GM12878 (cell line): Measurements from ENCODE around the gene MBD3.

ENCODE experiments used
- CREM ChIP-seq: IDR thresholded peaks from 2 replicates; pipeline ENCODE4 v1.6.1; 2014; ENCODE audit warnings: antibody characterized with exemption, low read depth
- MTA2 ChIP-seq: fragments of 450-650 bp; IDR thresholded peaks from 2 replicates; pipeline ENCODE4 v1.6.1; 2016; ENCODE audit warnings: low read depth, mild to moderate bottlenecking, moderate library complexity
- NR2C1 ChIP-seq: fragments of 450-650 bp; IDR thresholded peaks from 2 replicates; pipeline ENCODE4 v1.6.1; 2017; ENCODE audit warnings: antibody characterized with exemption, mild to moderate bottlenecking, moderate library complexity
- POLR2A ChIP-seq: IDR thresholded peaks from 2 replicates; pipeline ENCODE4 v1.6.1; 2011; ENCODE audit warnings: low read depth, mild to moderate bottlenecking, low read length
- POLR2AphosphoS5 ChIP-seq: IDR thresholded peaks from 2 replicates; pipeline ENCODE4 v1.6.1; 2011; ENCODE audit warnings: mild to moderate bottlenecking, low read length, inconsistent platforms
- SMC3 ChIP-seq: IDR thresholded peaks from 2 replicates; pipeline ENCODE4 v1.6.1; 2011; ENCODE audit warnings: low read length, improper control_type of control experiment, borderline replicate concordance
- SREBF2 ChIP-seq: IDR thresholded peaks from 2 replicates; pipeline ENCODE4 v1.6.1; 2012; ENCODE audit warnings: mild to moderate bottlenecking, low read length
- YY1 ChIP-seq: IDR thresholded peaks from 2 replicates; pipeline ENCODE4 v1.6.1; 2011; ENCODE audit warnings: low read depth, mild to moderate bottlenecking, low read length
- ZZZ3 ChIP-seq: IDR thresholded peaks from 2 replicates; pipeline ENCODE4 v1.6.1; 2011; ENCODE audit warnings: low read depth; ENCODE audit not compliant: control insufficient read depth, insufficient read length

DNA sequence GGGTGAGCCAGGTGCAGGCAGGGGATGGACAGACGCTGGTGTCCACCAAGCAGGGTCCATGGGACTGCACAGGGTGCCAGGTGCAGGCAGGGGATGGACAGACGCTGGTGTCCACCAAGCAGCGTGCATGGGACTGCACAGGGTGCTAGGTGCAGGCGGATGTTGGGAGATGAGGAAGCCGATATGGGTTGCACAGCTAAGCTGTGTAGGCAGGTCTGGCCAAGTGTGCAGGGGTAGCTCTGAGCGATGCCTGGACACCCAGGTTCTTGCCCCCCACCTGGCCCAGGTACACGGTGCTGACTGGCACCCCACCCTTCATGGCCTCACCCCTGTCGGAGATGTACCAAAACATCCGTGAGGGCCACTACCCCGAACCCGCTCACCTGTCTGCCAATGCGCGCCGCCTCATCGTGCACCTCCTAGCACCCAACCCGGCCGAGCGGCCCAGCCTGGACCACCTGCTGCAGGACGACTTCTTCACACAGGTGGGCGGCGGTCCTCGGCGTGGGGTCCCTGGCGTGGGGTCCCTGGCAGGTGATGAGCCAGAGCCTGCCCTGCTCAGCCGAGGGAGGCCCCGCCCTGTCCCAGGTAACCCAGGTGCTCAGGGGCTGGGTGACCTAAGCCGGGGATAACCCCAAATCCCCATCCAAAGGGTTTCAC is 64.9 kb downstream of the MBD3 start:
- no peak for TF ChIP-seq ZZZ3
- no peak for TF ChIP-seq NR2C1
- no peak for TF ChIP-seq SREBF2
- TF ChIP-seq YY1, result no peak
- TF ChIP-seq CREM, result no peak
- no peak for TF ChIP-seq POLR2AphosphoS5
- TF ChIP-seq MTA2, result no peak
- TF ChIP-seq SMC3, result no peak
- TF ChIP-seq POLR2A, result no peak
